Testis (tissue), 3 donors: ENCODE results near the gene LRP1B. TPM values are rescaled to one million over a fixed set of nuclear protein-coding genes. Genes with fewer than 3 reads are reported as not detected.

Experiments
- DNase-seq: peaks from one replicate; pipeline ENCODE4 v3.0.0-alpha.2; 2019
- H3K27ac ChIP-seq, 2 donors: fragments of 200-600 bp; sonication (generic); one replicate each; pipeline ENCODE4 v1.5.1; 2019
- H3K27me3 ChIP-seq: fragments of 200-600 bp; sonication (generic); one replicate; pipeline ENCODE4 v1.5.1; 2019
- H3K36me3 ChIP-seq: fragments of 200-600 bp; sonication (generic); one replicate; pipeline ENCODE4 v1.5.1; 2017; ENCODE audit warnings: low read depth; ENCODE audit errors: missing control alignments
- H3K4me1 ChIP-seq: fragments of 200-600 bp; sonication (generic); one replicate; pipeline ENCODE4 v1.5.1; 2019
- H3K4me3 ChIP-seq, 2 donors: fragments of 200-600 bp; sonication (generic); one replicate each; pipeline ENCODE4 v1.5.1; 2017 to 2019
- H3K9me3 ChIP-seq: fragments of 200-600 bp; sonication (generic); one replicate; pipeline ENCODE4 v1.5.1; 2017
- CTCF ChIP-seq, 3 experiments: fragments of 450-650 bp in 2 of 3; fragments of 200-600 bp in 1 of 3; sonication (generic) in 1 of 3; IDR thresholded peaks; one replicate each; pipeline ENCODE4 v1.5.1; 2016 to 2019; ENCODE audit warnings: antibody characterized with exemption in 3 of 3, mild to moderate bottlenecking in 2 of 3, moderate library complexity in 1 of 3
- POLR2A ChIP-seq: fragments of 450-650 bp; IDR thresholded peaks from one replicate; pipeline ENCODE4 v1.6.1; 2017; ENCODE audit warnings: antibody characterized with exemption, mild to moderate bottlenecking, moderate library complexity
- WGBS, 2 donors: methylation state at CpG; one replicate each; pipeline ENCODE4 v1.1.5; 2018; 5-methylcytosine and 5-hydroxymethylcytosine counted together
- intact Hi-C: fragments of 100-400 bp; cut with DNase I; formaldehyde crosslinking; loops from one replicate; pipeline ENCODE4 v1.15.1; 2023; ENCODE audit warnings: low total_unique reads
- polyA plus RNA-seq: library from polyadenylated mRNA; stranded (reverse); fragments of 350-450 nt; fragmentation: Illumina TruSeq; extraction: RNeasy Lipid Tissue Mini Kit (QIAGEN cat#74804); gene quantifications from one replicate; pipeline ENCODE4 v1.2.3, GENCODE V29; 2014; ENCODE audit warnings: low read depth, low replicate concordance; ENCODE audit not compliant: insufficient read depth
- total RNA-seq, 2 donors: library from RNA; depleted of rRNA; stranded (reverse); fragments of >200 nt; gene quantifications; one replicate each; pipeline ENCODE4 v1.2.3, GENCODE V29; 2016

Gene LRP1B
- total and polyA plus RNA-seq, 3 donors from 2014 or later, result 0.79 to 1.9 (median 0.84) TPM

- no peak for DNase-seq
- H3K36me3 ChIP-seq, result no peaks in the 10 kb centered on the region
- TF ChIP-seq CTCF (IDR thresholded peaks at IDR 0.05) (no peak), POLR2A (no peak)
- H3K27me3 ChIP-seq, result no peaks in the 10 kb centered on the region
- no peaks in the 10 kb centered on the region for H3K9me3 ChIP-seq
- H3K4me1 ChIP-seq, result no peaks in the 10 kb centered on the region
- intact Hi-C loops, result no loop called here
- 64 to 74% methylated on average over 3 of the region's 3 CpGs for WGBS, 2 donors
- no peak overlapping the region for H3K27ac ChIP-seq
- H3K4me3 ChIP-seq, result no peak overlapping the region
These were observed 1460.9 kb downstream of the LRP1B start for GRCh38 chr2:140669911-140670310.

- 71 to 77% methylated on average over 2 of the region's 2 CpGs for WGBS, 2 donors
These were observed 1463.6 kb downstream of the LRP1B start for GRCh38 chr2:140667203-140667602.

GRCh38 chr2:140662504-140662903 lies 1468.3 kb downstream of the LRP1B start:
- Histone ChIP-seq H3K9me3 (no peaks in the 10 kb centered on the region), H3K4me1 (no peaks in the 10 kb centered on the region), H3K27ac (no peak overlapping the region), H3K4me3 (no peak overlapping the region), H3K36me3 (no peaks in the 10 kb centered on the region), H3K27me3 (no peaks in the 10 kb centered on the region)
- 91 to 96% methylated on average over 1 of the region's 1 CpG for WGBS, 2 donors
- intact Hi-C loops, result no loop called here
- no peak for DNase-seq
- no peak for TF ChIP-seq CTCF (IDR thresholded peaks at IDR 0.05)
- TF ChIP-seq POLR2A, result no peak

More at GRCh38 chr2:140667203-140667602, 1463.6 kb downstream of the LRP1B start:
- no peaks in the 10 kb centered on the region for H3K36me3 ChIP-seq
- H3K4me1 ChIP-seq, result no peaks in the 10 kb centered on the region
- H3K27ac ChIP-seq, result no peak overlapping the region
- intact Hi-C loops, result no loop called here
- no peaks in the 10 kb centered on the region for H3K27me3 ChIP-seq
- no peak for DNase-seq
- TF ChIP-seq CTCF (IDR thresholded peaks at IDR 0.05) (no peak), POLR2A (no peak)
- no peak overlapping the region for H3K4me3 ChIP-seq
- no peaks in the 10 kb centered on the region for H3K9me3 ChIP-seq

- no peaks in the 10 kb centered on the region for H3K4me1 ChIP-seq
- TF ChIP-seq CTCF (IDR thresholded peaks at IDR 0.05) (no peak), POLR2A (no peak)
- no peaks in the 10 kb centered on the region for H3K9me3 ChIP-seq
- no peaks in the 10 kb centered on the region for H3K27me3 ChIP-seq
- 92 to 93% methylated on average over 2 of the region's 2 CpGs for WGBS, 2 donors
- intact Hi-C loops, result no loop called here
- DNase-seq, result no peak
- no peak overlapping the region for H3K27ac ChIP-seq
- no peaks in the 10 kb centered on the region for H3K36me3 ChIP-seq
- H3K4me3 ChIP-seq, result no peak overlapping the region
These were observed 1471.8 kb downstream of the LRP1B start for GRCh38 chr2:140658760-140659692.
